ENCODE measurements around the gene PTGER2.

The PTGER2 gene, protein sequence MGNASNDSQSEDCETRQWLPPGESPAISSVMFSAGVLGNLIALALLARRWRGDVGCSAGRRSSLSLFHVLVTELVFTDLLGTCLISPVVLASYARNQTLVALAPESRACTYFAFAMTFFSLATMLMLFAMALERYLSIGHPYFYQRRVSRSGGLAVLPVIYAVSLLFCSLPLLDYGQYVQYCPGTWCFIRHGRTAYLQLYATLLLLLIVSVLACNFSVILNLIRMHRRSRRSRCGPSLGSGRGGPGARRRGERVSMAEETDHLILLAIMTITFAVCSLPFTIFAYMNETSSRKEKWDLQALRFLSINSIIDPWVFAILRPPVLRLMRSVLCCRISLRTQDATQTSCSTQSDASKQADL

DNA sequence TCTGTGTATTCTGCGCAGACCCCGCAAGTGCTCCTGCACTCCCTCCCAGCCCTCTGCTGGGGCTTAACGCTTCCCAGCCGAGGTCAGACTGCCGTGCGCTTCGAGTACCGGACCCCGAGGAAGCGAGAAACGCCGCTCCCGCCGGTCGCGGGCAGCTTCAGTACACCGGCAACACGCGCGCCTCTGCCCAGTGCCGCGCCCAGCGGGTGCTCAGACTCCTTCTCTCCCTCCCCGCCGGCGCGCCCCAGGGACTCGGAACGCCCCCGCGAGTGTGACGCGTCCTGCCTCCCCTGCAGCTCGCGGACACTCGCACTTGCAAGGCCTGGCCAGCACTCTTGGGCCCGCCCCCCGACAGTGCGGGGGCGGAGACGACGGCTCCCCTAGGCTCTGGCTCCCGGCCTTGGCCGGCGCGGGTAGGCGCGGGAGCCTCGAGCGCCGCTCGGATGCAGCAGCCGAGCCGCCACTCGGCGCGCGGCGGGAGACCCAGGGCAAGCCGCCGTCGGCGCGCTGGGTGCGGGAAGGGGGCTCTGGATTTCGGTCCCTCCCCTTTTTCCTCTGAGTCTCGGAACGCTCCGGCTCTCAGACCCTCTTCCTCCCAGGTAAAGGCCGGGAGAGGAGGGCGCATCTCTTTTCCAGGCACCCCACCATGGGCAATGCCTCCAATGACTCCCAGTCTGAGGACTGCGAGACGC, at the start of gene PTGER2:
Gene PTGER2 (plus strand): TSS at position 410 of the 692 bp plus-strand sequence. CDS start 237 bp downstream, at position 647.
- DNase-seq (ENCODE audit: low spot score): peak; percentile 56

GRCh38 chr14:52265253-52265652, 48.9 kb upstream of the PTGER2 start:
- DNase-seq (ENCODE audit: low spot score): no peak

- DNase-seq (ENCODE audit: low spot score): no peak
Measured at GRCh38 chr14:52266179-52266578, 47.9 kb upstream of the PTGER2 start.

GRCh38 chr14:52266782-52267181, 47.3 kb upstream of the PTGER2 start:
- no peak for DNase-seq (ENCODE audit: low spot score)

GRCh38 chr14:52267501-52268278, 46.4 kb upstream of the PTGER2 start, which contains the start of gene PTGDR:
TSS of gene PTGDR (plus strand) at chr14:52267698. CDS start at chr14:52267815, 117 bp downstream.
- DNase-seq (ENCODE audit: low spot score): no peak

DNA sequence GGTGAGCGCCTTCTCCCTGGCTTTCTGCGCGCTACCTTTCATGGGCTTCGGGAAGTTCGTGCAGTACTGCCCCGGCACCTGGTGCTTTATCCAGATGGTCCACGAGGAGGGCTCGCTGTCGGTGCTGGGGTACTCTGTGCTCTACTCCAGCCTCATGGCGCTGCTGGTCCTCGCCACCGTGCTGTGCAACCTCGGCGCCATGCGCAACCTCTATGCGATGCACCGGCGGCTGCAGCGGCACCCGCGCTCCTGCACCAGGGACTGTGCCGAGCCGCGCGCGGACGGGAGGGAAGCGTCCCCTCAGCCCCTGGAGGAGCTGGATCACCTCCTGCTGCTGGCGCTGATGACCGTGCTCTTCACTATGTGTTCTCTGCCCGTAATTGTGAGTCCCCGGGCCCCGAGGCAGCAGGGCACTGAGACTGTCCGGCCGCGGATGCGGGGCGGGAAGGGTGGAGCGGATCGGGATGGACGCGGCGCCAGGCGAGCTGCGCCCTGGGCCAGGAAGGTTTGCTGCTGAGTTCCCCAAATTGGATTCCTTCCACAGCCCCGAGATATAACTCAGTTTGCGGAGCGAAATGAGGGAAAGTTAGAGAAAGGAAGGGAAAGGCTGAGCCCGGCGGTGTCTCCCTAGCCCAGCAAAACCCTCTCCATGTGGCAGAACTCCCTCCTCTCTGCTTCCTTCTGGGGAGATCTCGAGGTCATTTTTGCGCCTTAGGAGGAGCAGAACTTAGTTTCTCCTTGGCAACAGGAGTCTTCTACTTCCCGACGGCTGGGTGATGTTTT, 45.6 kb upstream of the PTGER2 start:
- no peak for DNase-seq (ENCODE audit: low spot score)

- DNase-seq (ENCODE audit: low spot score): no peak
Measured at GRCh38 chr14:52269100-52269499, 45.0 kb upstream of the PTGER2 start.

DNA sequence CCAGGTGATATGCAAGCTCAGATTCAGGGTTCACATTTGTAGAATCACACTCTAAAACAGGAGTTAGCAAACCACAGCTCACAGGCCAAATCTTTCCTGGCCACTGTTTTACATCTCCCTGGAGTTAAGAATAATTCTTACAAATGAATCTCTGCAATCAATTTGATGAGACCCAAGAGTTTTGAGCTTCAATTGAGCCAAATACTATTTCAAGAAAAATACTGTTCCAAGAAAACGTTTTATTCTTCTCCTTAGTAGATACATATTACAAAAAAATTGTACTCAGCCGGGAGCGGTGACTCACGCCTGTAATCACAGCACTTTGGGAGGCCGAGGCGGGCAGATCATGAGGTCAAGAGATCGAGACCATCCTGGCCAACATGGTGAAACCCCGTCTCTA, 44.1 kb upstream of the PTGER2 start:
- DNase-seq (ENCODE audit: low spot score): no peak

DNA sequence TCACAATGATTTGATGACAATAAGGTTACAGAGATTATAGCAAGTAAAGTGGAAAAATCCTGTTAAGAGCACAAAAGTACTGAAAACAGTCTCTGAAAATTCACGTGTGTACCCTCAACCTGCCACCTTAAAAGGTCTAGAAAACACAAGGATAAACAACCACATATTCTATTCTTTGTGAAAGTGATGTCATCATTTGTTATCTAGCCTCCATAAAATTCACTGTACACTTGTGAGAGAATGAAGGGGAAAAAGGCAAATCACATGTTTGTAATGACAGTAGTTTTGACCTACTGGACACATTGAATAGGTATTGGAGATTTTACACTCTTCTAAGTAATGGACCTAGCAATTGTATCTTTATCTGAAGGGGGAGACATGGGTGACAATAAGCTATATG, 42.6 kb upstream of the PTGER2 start:
- no peak for DNase-seq (ENCODE audit: low spot score)

DNA sequence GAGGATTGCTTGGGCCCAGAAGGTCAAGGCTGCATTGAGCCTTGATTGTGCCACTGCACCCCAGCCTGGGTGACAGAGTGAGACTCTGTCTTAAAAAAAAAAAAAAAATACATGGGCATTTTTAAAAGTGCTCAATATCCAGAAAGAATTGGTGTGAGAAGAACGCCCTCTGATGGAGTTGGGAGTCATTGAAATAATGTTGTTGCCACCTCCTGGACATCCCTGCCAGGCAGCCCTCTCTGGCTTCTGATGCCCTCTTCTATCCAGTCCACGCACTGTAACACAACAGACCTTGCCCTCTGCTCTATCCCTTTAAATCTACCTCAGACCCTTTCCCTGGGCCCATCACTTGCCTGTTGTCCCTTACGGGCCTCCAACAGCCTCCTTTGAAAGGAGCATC, 41.7 kb upstream of the PTGER2 start:
- DNase-seq (ENCODE audit: low spot score): no peak

DNA sequence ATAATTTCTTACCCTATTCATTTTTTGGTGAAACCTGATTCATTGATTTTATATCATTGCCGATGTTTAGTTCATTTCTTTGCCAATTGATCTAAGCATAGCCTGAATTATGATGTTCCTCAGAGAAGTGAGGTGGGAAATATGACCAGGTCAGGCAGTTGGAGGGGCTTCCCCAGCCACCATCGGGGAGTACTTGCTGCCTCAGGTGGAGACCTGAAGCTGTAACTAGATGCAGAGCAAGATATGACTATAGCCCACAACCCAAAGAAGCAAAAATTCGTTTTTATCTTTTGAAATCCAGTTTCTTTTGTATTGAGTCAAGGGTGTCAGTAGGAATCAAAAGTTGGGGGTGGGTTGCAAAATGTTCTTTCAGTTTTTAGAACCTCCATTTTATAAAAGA, 38.7 kb upstream of the PTGER2 start:
- DNase-seq (ENCODE audit: low spot score): no peak

- no peak for DNase-seq (ENCODE audit: low spot score)
Measured at GRCh38 chr14:52277552-52277951, 36.6 kb upstream of the PTGER2 start.

DNA sequence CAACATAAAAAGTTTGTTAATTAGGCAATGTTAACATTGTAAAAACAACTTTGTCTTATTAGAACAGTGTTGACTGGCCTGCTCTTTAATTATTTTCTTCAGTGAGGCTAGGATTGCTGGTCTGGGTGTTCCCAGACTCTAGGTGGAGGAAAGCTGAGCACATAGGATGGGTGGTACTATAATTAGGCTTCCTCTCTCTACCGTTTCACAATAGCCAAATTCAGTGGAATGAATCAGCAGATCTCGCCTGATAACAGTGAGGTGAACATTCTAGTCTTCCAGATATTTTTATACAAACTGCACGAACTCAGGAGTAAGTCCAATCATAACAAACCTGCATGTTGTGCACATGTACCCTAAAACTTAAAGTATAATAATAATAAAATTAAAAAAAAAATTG, 34.7 kb upstream of the PTGER2 start:
- peak; percentile 13 for DNase-seq (ENCODE audit: low spot score)

- no peak for DNase-seq (ENCODE audit: low spot score)
Measured at GRCh38 chr14:52283099-52283498, 31.0 kb upstream of the PTGER2 start.

DNA sequence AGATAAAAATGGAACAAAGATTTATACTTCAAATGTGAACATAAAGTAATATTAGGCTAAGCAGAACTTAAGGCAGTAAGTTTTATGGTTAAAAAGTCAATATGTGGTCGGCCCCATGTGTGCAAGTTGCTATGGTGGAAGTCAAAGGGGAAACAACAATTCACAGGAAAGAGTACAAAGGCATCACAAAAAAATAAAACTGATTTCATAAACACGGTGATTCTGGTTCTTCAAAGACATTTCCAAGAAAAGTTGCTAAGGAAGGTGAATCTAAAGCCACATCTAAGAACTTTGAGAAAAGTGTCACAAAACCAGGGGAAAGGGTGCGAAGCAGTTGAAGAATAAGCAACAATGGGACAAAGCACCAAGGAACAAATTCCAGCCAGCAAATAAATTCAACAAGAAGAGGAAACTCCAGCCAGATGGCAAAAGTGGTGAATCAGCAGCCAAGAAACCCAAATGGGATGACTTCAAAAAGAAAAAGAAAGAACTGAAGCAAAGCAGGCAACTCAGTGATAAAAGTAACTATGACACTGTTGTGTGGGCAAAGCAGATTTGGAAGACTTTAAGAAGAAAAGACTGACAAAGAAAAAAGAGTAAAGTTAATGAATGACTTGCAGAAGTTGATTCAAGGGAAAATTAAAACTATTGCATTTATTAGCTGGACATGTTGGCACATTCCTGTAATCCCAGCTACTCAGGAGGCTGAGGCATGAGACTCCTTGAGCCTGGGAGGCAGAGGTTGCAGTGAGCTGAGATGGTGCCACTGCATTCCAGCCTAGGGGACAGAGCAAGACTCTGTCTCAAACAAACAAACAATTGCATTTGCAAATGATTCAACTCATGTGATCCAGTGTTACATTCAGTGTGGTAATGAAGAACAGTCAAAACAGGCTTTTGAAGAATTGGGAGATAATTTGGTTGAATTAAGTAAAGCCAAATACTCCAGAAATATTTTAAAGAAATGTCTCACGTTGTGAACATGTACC, 27.2 kb upstream of the PTGER2 start:
- no peak for DNase-seq (ENCODE audit: low spot score)

DNA sequence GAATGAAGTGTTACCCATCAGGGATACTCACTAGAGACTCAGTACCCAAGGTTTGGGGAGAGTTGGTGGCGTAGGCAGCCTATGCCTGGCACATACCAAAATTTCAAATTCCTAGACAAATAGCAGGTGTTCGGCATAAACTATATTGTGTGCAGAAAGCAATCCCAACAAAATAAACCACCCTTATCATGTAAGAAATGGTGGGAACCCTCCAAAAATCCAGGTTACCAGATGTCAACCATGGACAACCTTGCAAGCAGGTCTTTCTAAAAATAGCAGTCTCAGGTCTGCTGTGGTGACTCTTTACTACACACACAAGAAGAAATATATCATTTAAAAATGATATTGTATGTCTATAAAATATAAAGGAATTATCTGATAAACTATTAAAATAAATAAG, 17.7 kb upstream of the PTGER2 start:
- DNase-seq (ENCODE audit: low spot score): no peak

DNA sequence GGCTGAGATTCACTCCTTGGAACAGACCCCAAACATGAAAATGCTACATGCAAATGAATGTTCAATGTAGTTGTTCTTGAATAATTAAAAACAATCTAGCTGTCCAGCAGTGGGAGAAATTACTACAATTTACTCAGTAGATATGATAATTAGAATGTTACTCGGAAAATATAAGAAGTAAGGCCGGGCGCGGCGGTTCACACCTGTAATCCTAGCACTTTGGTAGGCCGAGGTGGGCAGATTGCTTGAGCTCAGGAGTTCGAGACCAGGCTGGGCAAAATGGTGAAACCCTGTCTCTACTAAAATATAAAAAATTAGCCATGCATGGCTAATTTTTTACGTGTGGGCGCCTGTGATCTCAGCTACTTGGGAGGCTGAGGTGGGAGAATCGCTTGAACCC, 15.3 kb upstream of the PTGER2 start:
- no peak for DNase-seq (ENCODE audit: low spot score)

DNA sequence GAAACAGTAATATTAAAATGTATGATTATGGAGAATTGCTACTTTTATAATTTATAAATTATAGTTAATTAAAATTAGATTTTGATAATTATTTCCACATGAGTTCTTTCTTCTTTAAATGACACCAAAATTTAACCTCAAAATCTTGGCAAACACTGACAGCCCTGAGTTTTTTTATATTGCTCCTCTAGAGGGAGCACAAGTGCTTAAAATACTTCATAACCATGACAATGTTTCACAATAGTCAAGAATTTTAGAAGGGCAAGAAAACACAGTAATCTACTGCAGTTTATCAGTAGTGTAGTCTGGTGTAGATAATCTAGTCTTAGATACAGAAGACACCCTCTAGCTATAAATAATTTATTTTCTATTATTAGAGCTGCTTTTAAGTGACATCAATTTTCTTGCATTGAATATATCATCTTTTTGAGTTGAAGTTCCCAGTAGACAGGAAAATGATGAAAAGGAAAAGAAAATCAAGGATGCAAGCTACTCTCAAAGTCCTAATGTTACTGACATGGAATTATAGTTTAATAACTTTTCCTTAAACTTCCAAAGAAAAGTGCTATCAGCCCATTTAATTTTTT, 14.3 kb upstream of the PTGER2 start:
- DNase-seq (ENCODE audit: low spot score): peak; percentile 45

- DNase-seq (ENCODE audit: low spot score): no peak
Measured at GRCh38 chr14:52303236-52303635, 10.9 kb upstream of the PTGER2 start.

DNA sequence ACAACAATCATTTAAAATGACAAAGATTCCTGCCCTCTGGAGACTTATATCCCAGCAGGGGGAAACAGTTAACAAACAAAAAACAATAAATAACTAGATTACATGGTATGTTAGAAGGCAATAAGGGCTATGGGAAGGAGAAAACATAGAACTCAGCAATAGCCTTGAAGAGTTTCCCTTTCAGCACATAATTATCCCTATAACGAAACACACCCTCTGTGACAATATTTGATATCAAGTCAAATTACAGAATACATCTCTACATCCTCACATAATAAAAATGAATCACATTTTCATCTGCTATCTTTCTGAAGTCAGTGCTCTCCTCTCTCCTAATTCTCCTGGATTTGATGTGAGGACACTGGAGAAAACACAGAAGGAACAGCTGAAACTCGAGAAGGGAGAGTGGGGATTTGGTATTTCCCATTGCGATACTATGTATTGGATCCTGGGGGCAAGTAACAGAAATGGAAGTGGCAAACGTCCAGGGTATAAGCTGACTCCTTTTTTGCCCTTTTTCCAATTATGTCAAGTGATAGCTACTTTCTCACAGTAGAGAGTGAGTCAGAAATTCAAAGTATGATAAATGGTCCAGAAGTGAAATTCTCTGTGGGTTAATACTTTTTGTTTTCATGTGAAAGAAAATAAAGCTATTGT, 9.7 kb upstream of the PTGER2 start:
- DNase-seq (ENCODE audit: low spot score): no peak

All from LoVo (cell line).